ENCODE results near the gene NDUFAF3. TPM values are rescaled to one million over a fixed set of nuclear protein-coding genes. Genes with fewer than 3 reads are reported as not detected.

Gene NDUFAF3
- total and polyA plus RNA-seq, 4 experiments from 2014 or later, result 77.9 to 169 (median 115) TPM

DNA sequence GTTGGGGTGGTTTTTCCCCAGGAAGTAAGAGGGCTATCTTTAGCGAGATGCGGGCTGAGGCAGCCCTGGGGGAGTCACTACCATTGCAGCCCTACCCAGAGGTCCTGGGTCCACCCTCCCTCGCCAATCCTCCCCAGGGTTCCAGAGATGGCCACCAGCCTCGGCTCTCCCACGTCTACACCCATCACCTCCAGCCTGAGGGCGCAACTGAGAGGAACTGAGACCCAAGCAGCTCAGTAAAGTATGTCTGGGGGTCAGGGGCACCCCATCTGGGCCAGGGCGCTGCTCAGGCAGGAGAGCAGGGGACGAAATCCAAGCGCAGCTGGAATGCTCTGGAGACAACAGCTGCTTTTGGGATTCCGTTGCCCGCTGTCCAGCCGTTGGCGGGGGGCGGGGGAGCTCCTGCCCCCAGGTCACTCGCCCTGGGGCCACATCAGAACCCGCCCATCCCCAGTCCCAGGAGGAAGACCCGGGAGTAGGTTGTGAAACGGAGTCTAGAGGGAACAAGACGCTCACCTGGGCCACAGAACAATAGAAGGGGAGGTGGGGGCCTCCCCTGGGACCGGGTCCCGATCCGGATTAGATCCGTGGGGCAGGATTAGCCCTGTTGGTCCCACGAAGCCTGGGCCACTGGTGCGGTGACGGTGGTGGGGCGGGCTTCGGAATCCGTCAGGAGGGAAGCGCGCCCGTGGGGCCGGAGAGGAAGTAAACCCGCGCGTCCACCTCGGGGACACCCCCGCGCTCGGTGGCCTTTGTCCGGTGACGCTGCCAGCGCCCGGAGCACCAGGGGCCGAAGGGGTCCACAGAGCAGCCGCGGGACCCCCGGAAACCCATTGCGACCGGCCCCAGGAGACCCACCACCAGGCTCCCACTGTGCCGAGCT, 1.4 kb upstream of the NDUFAF3 start:
- H3K27me3 Mint-ChIP-seq, result no peaks in the 10 kb centered on the region
- POLR2A ChIA-PET (ENCODE audit: partially characterized antibody), result interaction anchor here (0.8 to 22.1 kb wide), 17 partner anchors 1 to 793 kb away, joined by 3 to 629 read pairs (median 7); partner anchors contain the start of genes DALRD3, IMPDH2, NDUFAF3 and NME6
- H3K4me1 Mint-ChIP-seq, result peaks cover 16 to 71% (median 39%) of the 10 kb centered on the region in 4 donors
- Histone ChIP-seq H3K27ac (ENCODE audit: low read depth, low read length) (peak overlapping the region; percentile 97), H3K36me3 (ENCODE audit: insufficient read depth, low read length) (peaks cover 34% of the 10 kb centered on the region), H3K4me1 (ENCODE audit: insufficient read depth, low read length) (peaks cover 49% of the 10 kb centered on the region), H3K27me3 (ENCODE audit: insufficient read depth, low read length) (no peaks in the 10 kb centered on the region), H3K4me3 (ENCODE audit: low read length in 2 of 2) (peak overlapping the region; percentile 65 to 98), H3K9me3 (ENCODE audit: control insufficient read depth in 1 of 2, low read length in 2 of 2) (no peaks in the 10 kb centered on the region)
- peak overlapping the region; percentile 70 to 99 (median 93) for H3K27ac Mint-ChIP-seq
- intact Hi-C loops (cut with micrococcal nuclease), result loop anchor here (1.0 to 10.0 kb wide), 6 partner anchors 9 to 324 kb away; partner anchors contain the start of genes IMPDH2, P4HTM, QRICH1 and SLC25A20
- DNase-seq, result no peak
- CTCF ChIA-PET (ENCODE audit: partially characterized antibody), result interaction anchor here (1.7 to 15.4 kb wide), 5 partner anchors 11 to 150 kb away, joined by 5 to 216 read pairs (median 18); partner anchors contain the start of genes KLHDC8B, P4HTM, QRICH1 and WDR6
- peaks cover 0 to 1% (median 0%) of the 10 kb centered on the region in 8 donors for H3K9me3 Mint-ChIP-seq
- peak overlapping the region; percentile 94 to 98 (median 96) for H3K4me3 Mint-ChIP-seq
- H3K36me3 Mint-ChIP-seq, result peaks cover 17 to 45% of the 10 kb centered on the region in 2 donors

DNA sequence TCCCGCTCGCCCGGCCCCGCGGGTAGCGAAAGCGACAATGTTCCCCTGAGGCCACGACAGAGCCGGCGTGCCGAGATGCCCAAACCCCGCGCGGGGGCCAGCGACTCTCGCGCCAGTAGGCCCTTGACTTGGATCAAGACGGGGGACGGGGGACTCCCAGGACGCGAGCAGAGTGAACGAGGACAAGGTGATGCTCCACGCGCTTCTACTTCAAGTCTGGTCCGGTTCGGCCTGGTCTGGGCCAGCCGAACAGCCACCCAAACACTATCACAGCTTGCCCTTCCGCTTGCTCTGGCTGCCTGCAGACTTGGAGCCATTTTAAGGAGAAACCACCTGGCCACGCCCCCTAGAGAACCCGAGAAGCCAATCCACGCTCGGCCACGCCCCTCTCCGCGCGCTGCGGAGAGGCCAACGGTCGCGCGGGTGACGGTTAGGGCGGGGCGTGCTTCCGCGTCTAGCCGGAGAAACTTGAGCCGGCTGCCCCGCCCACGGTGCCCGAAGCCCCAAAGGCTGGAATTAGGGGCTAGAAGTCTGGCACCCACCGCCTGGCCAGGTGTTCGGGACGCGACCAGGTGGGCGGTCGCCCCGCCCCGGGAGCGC, 608 bp upstream of the NDUFAF3 start:
- Histone ChIP-seq H3K27ac (ENCODE audit: low read depth, low read length) (peak overlapping the region; percentile 97), H3K4me1 (ENCODE audit: insufficient read depth, low read length) (peaks cover 49% of the 10 kb centered on the region), H3K27me3 (ENCODE audit: insufficient read depth, low read length) (no peaks in the 10 kb centered on the region), H3K9me3 (ENCODE audit: control insufficient read depth in 1 of 2, low read length in 2 of 2) (no peaks in the 10 kb centered on the region), H3K4me3 (ENCODE audit: low read length in 2 of 2) (peak overlapping the region; percentile 65 to 98), H3K36me3 (ENCODE audit: insufficient read depth, low read length) (peaks cover 34% of the 10 kb centered on the region)
- Mint-ChIP-seq H3K27me3 (no peaks in the 10 kb centered on the region), H3K9me3 (peaks cover 0 to 1% (median 0%) of the 10 kb centered on the region in 8 donors), H3K27ac (peak overlapping the region; percentile 93 to 99 (median 98)), H3K4me1 (peaks cover 16 to 74% (median 41%) of the 10 kb centered on the region in 4 donors), H3K4me3 (peak overlapping the region; percentile 94 to 98 (median 96)), H3K36me3 (peaks cover 18 to 45% of the 10 kb centered on the region in 2 donors)
- intact Hi-C loops (cut with micrococcal nuclease), result loop anchor here (1.0 to 10.0 kb wide), 6 partner anchors 8 to 323 kb away; partner anchors contain the start of genes IMPDH2, P4HTM, QRICH1 and SLC25A20
- DNase-seq, result peak; percentile 98
- ChIA-PET CTCF (ENCODE audit: partially characterized antibody) (interaction anchor here (0.9 to 15.4 kb wide), 13 partner anchors 10 to 581 kb away, joined by 3 to 216 read pairs (median 6); partner anchors contain the start of genes KLHDC8B, P4HTM, QRICH1 and TMA7), POLR2A (ENCODE audit: partially characterized antibody) (interaction anchor here (0.8 to 22.1 kb wide), 31 partner anchors 0 to 918 kb away, joined by 3 to 629 read pairs (median 4); partner anchors contain the start of genes ARIH2, CCDC51, DALRD3 and IMPDH2)

- peak overlapping the region; percentile 65 to 98 for H3K4me3 ChIP-seq (ENCODE audit: low read length in 2 of 2)
- no peak for DNase-seq
- no peaks in the 10 kb centered on the region for H3K27me3 Mint-ChIP-seq
- H3K4me1 ChIP-seq (ENCODE audit: insufficient read depth, low read length), result peaks cover 39% of the 10 kb centered on the region
- peaks cover 38% of the 10 kb centered on the region for H3K36me3 ChIP-seq (ENCODE audit: insufficient read depth, low read length)
- peak overlapping the region; percentile 93 to 99 (median 98) for H3K27ac Mint-ChIP-seq
- no peaks in the 10 kb centered on the region for H3K27me3 ChIP-seq (ENCODE audit: insufficient read depth, low read length)
- ChIA-PET CTCF (ENCODE audit: partially characterized antibody) (interaction anchor here (1.1 to 15.4 kb wide), 9 partner anchors 9 to 148 kb away, joined by 3 to 216 read pairs (median 10); partner anchors contain the start of genes KLHDC8B, P4HTM, QRICH1 and WDR6), POLR2A (ENCODE audit: partially characterized antibody) (interaction anchor here (0.6 to 17.6 kb wide), 16 partner anchors 10 to 722 kb away, joined by 3 to 629 read pairs (median 6); partner anchors contain the start of genes DALRD3, NME6, P4HTM and QRICH1)
- peak overlapping the region; percentile 94 to 98 (median 96) for H3K4me3 Mint-ChIP-seq
- peaks cover 21 to 46% of the 10 kb centered on the region in 2 donors for H3K36me3 Mint-ChIP-seq
- peaks cover 16 to 74% (median 38%) of the 10 kb centered on the region in 4 donors for H3K4me1 Mint-ChIP-seq
- intact Hi-C loops (cut with micrococcal nuclease), result loop anchor here (5.0 to 10.0 kb wide), 2 partner anchors 125 to 322 kb away; partner anchors contain the start of genes SLC25A20 and USP4
- peak overlapping the region; percentile 97 for H3K27ac ChIP-seq (ENCODE audit: low read depth, low read length)
- H3K9me3 Mint-ChIP-seq, result peaks cover 0 to 1% (median 0%) of the 10 kb centered on the region in 8 donors
- no peaks in the 10 kb centered on the region for H3K9me3 ChIP-seq (ENCODE audit: control insufficient read depth in 1 of 2, low read length in 2 of 2)
Observed at GRCh38 chr3:49022688-49023171, 809 bp downstream of the NDUFAF3 start.

- H3K9me3 ChIP-seq (ENCODE audit: control insufficient read depth in 1 of 2, low read length in 2 of 2), result no peaks in the 10 kb centered on the region
- intact Hi-C loops (cut with micrococcal nuclease), result loop anchor here (5.0 to 10.0 kb wide), 2 partner anchors 126 to 321 kb away; partner anchors contain the start of genes SLC25A20 and USP4
- H3K27me3 ChIP-seq (ENCODE audit: insufficient read depth, low read length), result no peaks in the 10 kb centered on the region
- DNase-seq, result no peak
- Mint-ChIP-seq H3K9me3 (no peaks in the 10 kb centered on the region), H3K27ac (peak overlapping the region in 6 of 7 donors; percentile 71 to 98 (median 94)), H3K4me1 (peaks cover 23 to 79% (median 41%) of the 10 kb centered on the region in 4 donors), H3K27me3 (no peaks in the 10 kb centered on the region), H3K36me3 (peaks cover 21 to 45% of the 10 kb centered on the region in 2 donors), H3K4me3 (peak overlapping the region; percentile 54 to 96 (median 68))
- H3K36me3 ChIP-seq (ENCODE audit: insufficient read depth, low read length), result peaks cover 38% of the 10 kb centered on the region
- peaks cover 47% of the 10 kb centered on the region for H3K4me1 ChIP-seq (ENCODE audit: insufficient read depth, low read length)
- H3K27ac ChIP-seq (ENCODE audit: low read depth, low read length), result peak overlapping the region; percentile 97
- ChIA-PET POLR2A (ENCODE audit: partially characterized antibody) (interaction anchor here (1.1 to 17.6 kb wide), 4 partner anchors 13 to 97 kb away, joined by 3 to 629 read pairs (median 236); partner anchors contain the start of genes DALRD3, P4HTM, QRICH1 and USP19), CTCF (ENCODE audit: partially characterized antibody) (interaction anchor here (11.0 to 15.4 kb wide), 2 partner anchors 14 to 35 kb away, joined by 173 to 216 read pairs; partner anchors contain the start of genes P4HTM and WDR6)
- no peak overlapping the region for H3K4me3 ChIP-seq (ENCODE audit: low read length in 2 of 2)
Observed at GRCh38 chr3:49023775-49024174, 1.9 kb downstream of the NDUFAF3 start.

DNA sequence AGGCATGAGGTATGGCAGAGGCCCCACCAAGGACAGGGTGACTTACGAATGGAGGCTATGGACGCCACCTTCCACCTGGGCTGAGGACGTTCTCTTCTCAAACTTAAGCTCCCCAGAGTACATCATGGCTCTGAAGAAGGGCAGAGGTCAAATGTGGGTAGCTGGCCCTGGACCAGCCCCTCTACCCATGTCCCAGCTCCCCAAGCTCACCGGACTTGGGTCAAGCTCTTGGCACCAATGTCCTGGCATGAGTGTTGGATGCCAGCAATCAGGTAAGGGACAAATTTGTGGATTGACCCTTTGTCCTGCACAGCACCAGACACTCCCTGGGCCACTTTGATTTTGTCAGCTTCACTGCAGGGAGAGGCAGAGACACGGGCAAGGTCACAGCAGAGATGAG, 2.5 kb downstream of the NDUFAF3 start:
- H3K4me3 Mint-ChIP-seq, result peak overlapping the region in 1 of 8 donors; percentile 12
- Histone ChIP-seq H3K27ac (ENCODE audit: low read depth, low read length) (no peak overlapping the region), H3K36me3 (ENCODE audit: insufficient read depth, low read length) (peaks cover 38% of the 10 kb centered on the region), H3K27me3 (ENCODE audit: insufficient read depth, low read length) (no peaks in the 10 kb centered on the region), H3K9me3 (ENCODE audit: control insufficient read depth in 1 of 2, low read length in 2 of 2) (no peaks in the 10 kb centered on the region), H3K4me1 (ENCODE audit: insufficient read depth, low read length) (peaks cover 44% of the 10 kb centered on the region), H3K4me3 (ENCODE audit: low read length in 2 of 2) (no peak overlapping the region)
- H3K27ac Mint-ChIP-seq, result peak overlapping the region in 3 of 7 donors; percentile 47 to 93 (median 51)
- no peak for DNase-seq
- H3K4me1 Mint-ChIP-seq, result peaks cover 26 to 79% (median 43%) of the 10 kb centered on the region in 4 donors
- H3K9me3 Mint-ChIP-seq, result peaks cover 0 to 4% (median 0%) of the 10 kb centered on the region in 8 donors
- ChIA-PET POLR2A (ENCODE audit: partially characterized antibody) (interaction anchor here (1.1 to 17.6 kb wide), 3 partner anchors 14 to 96 kb away, joined by 3 to 629 read pairs (median 377); partner anchors contain the start of genes DALRD3, P4HTM, USP19 and WDR6), CTCF (ENCODE audit: partially characterized antibody) (interaction anchor here (11.0 to 15.4 kb wide), 2 partner anchors 15 to 35 kb away, joined by 173 to 216 read pairs; partner anchors contain the start of genes P4HTM and WDR6)
- H3K27me3 Mint-ChIP-seq, result no peaks in the 10 kb centered on the region
- peaks cover 21 to 48% of the 10 kb centered on the region in 2 donors for H3K36me3 Mint-ChIP-seq
- intact Hi-C loops (cut with micrococcal nuclease), result loop anchor here (5.0 to 10.0 kb wide), 2 partner anchors 127 to 320 kb away; partner anchors contain the start of genes SLC25A20 and USP4

Data from CD4-positive, alpha-beta memory T cell (primary cell).